H1 (cell line): ENCODE data around the gene ARHGEF7. TPM values are rescaled to one million over a fixed set of nuclear protein-coding genes. Genes with fewer than 3 reads are reported as not detected.

Experiments used
- ATF3 ChIP-seq: IDR thresholded peaks from 2 replicates; pipeline ENCODE4 v1.6.1; 2011; ENCODE audit warnings: low read depth, mild to moderate bottlenecking, low read length; ENCODE audit not compliant: insufficient read depth
- CTBP2 ChIP-seq: IDR thresholded peaks from 2 replicates; pipeline ENCODE4 v1.7.0; 2011; ENCODE audit warnings: borderline replicate concordance, mild to moderate bottlenecking, moderate library complexity, mixed read lengths, low read length; ENCODE audit not compliant: insufficient read depth, insufficient read length
- GTF2F1 ChIP-seq: IDR thresholded peaks from 2 replicates; pipeline ENCODE4 v1.6.1; 2012; ENCODE audit warnings: low read depth, low read length, improper control_type of control experiment, borderline replicate concordance
- NANOG ChIP-seq: IDR thresholded peaks from 2 replicates; pipeline ENCODE4 v1.6.1; 2011; ENCODE audit warnings: low read length, low read depth, mild to moderate bottlenecking, inconsistent platforms; ENCODE audit not compliant: insufficient read depth, poor library complexity, severe bottlenecking
- SP4 ChIP-seq: IDR thresholded peaks from 2 replicates; pipeline ENCODE4 v1.6.1; 2012; ENCODE audit warnings: low read length, inconsistent platforms
- SUZ12 ChIP-seq: fragments of 200-600 bp; sonication (generic); IDR thresholded peaks from 2 replicates; pipeline ENCODE4 v1.6.1; 2012; ENCODE audit warnings: mild to moderate bottlenecking, inconsistent platforms, low read length, moderate library complexity, mixed read lengths
- polyA plus RNA-seq, 7 experiments: library from polyadenylated mRNA; depleted of rRNA in 3 of 7; stranded (reverse) in 5 of 7; unstranded in 2 of 7; fragments of >200 nt in 5 of 7; fragments of 200-250 nt in 2 of 7; gene quantifications; 1 replicate in 5 of 7; 2 replicates in 1 of 7; 4 replicates in 1 of 7; pipeline versions ENCODE4 v1.2.1 to v1.2.3, GENCODE V29; 2011 to 2013; ENCODE audit warnings: missing spikeins in 2 of 7, mixed read lengths in 2 of 7
- total RNA-seq: library from RNA; stranded (reverse); fragmentation: NEBNext Ultra II Directional; extraction: Animal tissue kit (Norgen Biotek cat#: 25700); gene quantifications from 2 replicates; pipeline ENCODE4 v1.2.1, GENCODE V29; 2021

Gene ARHGEF7
- total and polyA plus RNA-seq, 2 of the 8 experiments (the other 6 are each of a cell fraction or from before 2014, with no cell fraction given), result 26.2 to 56.5 TPM

DNA sequence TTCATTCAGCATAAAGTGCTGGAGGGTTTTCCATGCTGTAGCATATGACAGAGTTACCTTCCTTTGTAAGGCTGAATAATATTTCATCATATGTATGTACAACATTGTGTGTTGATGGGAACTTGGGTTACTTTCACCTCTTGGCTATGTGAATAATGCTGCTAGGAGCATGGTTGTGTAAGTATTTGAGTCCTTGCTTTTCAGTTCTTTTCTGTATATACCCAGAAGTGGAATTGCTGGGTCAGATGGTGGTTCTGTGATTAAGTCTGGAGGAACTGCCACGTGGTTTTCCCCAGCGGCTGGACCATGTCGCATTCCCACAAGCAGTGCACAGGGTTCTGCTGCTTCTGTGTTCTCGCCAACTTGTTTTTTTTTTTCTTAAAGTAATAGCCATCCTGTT, 104.2 kb downstream of the ARHGEF7 start (continued):
- TF ChIP-seq ATF3 (no peak), SP4 (no peak), SUZ12 (no peak), CTBP2 (no peak), NANOG (no peak), GTF2F1 (no peak)
